ENCODE data around the gene APBB2.

APBB2 gene

DNA sequence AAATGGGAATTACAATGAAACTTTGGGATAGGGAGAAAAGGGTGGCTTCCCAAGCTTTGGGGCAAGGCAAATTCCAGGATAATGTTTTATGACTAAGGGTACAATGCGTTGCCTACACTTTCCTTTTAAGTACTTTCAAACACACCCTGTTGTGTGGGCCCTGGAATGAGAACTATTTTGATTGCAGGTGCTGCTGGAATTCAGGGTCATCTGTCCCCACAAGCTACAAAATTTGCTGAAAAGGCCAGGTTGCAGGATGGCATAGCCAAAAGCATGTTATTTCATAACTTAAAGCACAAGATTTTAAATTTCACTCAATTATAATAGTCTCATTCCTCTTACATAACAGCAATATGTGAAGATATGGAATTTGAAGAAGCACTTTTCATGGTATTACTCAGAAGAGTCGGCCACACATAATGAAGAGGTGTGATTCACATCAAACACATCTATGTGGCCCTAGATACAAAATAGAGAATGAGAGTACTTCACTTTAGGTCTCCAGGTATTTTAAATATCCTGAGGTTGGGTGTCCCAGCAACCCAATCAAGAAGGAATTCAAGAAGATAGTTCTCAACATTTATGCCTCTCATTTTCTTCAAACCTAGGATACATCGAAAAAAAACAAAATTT lies 89.3 kb downstream of the APBB2 start:
- no peak for DNase-seq (ENCODE audit: low spot score)
- TF ChIP-seq, protein P1, sequence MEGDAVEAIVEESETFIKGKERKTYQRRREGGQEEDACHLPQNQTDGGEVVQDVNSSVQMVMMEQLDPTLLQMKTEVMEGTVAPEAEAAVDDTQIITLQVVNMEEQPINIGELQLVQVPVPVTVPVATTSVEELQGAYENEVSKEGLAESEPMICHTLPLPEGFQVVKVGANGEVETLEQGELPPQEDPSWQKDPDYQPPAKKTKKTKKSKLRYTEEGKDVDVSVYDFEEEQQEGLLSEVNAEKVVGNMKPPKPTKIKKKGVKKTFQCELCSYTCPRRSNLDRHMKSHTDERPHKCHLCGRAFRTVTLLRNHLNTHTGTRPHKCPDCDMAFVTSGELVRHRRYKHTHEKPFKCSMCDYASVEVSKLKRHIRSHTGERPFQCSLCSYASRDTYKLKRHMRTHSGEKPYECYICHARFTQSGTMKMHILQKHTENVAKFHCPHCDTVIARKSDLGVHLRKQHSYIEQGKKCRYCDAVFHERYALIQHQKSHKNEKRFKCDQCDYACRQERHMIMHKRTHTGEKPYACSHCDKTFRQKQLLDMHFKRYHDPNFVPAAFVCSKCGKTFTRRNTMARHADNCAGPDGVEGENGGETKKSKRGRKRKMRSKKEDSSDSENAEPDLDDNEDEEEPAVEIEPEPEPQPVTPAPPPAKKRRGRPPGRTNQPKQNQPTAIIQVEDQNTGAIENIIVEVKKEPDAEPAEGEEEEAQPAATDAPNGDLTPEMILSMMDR (IDR thresholded peaks at IDR 0.05; ENCODE audit: extremely low read depth, missing control alignments) = no peak

DNA sequence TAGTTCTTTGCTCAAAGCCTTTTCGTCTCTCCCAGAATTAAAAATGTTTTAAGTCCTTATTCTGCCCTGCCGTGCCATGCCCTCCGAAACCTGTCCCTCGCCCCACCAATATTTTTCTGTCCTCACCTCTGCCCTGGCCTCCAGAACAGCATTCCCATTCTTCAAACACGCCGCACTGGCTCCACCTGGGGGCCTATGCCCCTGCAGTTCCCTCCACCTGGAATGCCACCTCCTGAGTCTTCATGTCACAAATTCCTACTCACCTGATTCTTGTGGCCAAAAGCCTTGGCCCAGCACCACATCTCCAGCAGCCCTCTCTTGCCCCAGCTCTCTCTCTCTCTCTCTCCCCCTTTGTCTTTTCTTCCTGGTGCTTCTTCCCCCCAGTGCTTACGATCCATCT lies 91.6 kb downstream of the APBB2 start:
- TF ChIP-seq, protein P1 (IDR thresholded peaks at IDR 0.05; ENCODE audit: extremely low read depth, missing control alignments) = no peak
- no peak for DNase-seq (ENCODE audit: low spot score)

DNA sequence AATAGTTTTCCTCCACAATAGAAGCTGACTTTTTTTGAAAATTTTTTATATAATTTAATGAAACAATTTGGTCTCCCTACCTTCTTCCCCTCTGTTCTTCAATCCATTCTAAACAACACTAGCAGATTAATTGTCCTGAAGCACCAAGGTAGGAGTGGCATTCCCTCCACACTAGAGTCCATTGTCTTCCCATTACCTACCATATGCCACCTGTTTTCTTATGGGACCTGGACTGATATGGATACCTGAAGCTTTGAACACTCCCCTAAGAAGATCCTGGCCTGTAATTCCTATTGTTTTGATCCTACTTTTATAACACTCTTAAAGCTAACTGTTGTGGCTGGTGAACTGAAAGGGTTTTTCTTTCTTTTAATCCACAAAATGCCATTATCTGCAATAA lies 92.0 kb downstream of the APBB2 start:
- TF ChIP-seq, protein P1 (IDR thresholded peaks at IDR 0.05; ENCODE audit: extremely low read depth, missing control alignments) = no peak
- DNase-seq (ENCODE audit: low spot score) = no peak

DNA sequence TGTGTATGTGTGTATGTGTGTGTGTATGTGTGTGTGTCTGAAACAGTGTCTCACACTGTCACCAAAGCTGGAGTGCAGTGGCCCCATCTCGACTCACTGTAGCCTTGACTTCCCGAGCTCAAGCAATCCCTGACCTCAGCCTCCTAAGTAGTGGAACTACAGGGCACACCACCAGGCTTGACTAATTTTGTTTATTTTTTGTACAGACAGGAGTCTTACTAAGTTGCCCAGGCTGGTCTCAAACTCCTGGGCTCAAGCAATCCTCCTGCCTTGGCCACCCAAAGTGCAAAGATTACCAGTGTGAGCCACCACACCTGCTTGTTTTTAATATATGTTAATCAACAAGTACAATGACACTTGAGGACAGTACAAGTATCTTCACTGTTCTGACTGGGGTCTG lies 92.4 kb downstream of the APBB2 start:
- TF ChIP-seq, protein P1 (IDR thresholded peaks at IDR 0.05; ENCODE audit: extremely low read depth, missing control alignments) = no peak

DNA sequence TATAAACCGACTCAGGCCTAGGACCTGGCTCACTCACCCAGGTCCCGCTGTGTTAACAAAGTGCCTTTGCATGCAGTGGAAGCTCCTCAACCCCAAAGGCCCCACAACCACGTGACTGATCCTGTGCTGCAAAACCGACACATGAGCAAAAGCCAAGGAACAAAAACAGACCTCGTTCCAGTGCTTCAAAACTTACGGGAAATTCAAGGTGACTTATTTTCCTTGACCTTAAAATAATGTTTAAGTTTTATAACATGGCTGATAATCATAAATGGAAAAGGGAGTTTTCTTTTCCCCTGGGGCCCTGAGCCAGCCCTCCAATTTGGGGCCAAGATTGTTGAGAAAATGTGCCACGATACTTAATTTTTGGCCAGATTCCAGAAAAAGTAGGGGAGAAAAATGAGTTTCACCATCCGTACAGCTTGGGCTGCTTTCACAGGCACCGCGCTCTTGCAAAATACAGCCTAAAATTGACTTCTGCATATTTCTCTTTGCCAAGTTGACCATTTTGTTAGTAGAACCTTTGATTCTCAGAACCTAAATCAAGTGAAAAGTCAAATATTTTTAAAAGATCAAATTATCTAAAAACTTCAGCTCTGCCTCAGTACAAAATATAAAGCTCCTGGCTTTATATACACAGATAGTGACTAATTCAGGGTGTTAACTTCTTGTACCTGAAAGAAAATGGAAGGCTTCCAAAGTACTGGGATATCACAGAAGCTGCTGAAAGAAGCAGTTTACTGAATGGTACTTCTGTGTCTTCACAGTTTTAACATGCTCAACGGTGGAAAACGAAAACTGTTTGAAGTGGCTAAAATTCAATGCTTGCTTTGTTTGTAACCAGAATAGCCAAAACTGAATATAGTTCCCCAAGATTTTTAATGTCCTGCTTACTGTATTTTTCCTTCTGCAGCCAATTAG lies 93.8 kb downstream of the APBB2 start:
- TF ChIP-seq, protein P1 (IDR thresholded peaks at IDR 0.05; ENCODE audit: extremely low read depth, missing control alignments) = no peak
- no peak for DNase-seq (ENCODE audit: low spot score)

More for the DNA sequence above, 92.4 kb downstream of the APBB2 start:
- no peak for DNase-seq (ENCODE audit: low spot score)

DNA sequence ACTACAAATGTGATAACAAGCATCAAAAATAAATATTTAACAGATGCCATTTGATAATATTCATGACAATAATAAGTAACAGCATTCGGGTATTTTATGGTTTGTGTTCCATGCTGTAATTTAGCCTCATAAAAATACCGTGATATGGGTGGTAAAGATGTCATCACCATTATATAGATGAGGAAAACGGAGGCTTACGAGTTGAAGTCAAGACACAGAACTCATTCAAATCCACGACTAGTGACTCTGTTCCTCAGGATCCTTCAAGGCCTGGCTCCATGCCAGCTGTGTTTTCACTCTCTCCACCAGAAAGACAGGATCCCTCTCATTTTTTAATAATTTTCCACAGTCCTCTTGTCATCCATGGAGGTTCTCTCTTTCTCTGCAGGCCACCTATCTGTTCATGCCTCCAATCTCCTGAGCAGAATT lies 94.5 kb downstream of the APBB2 start:
- DNase-seq (ENCODE audit: low spot score) = no peak
- TF ChIP-seq, protein P1 (IDR thresholded peaks at IDR 0.05; ENCODE audit: extremely low read depth, missing control alignments) = no peak

DNA sequence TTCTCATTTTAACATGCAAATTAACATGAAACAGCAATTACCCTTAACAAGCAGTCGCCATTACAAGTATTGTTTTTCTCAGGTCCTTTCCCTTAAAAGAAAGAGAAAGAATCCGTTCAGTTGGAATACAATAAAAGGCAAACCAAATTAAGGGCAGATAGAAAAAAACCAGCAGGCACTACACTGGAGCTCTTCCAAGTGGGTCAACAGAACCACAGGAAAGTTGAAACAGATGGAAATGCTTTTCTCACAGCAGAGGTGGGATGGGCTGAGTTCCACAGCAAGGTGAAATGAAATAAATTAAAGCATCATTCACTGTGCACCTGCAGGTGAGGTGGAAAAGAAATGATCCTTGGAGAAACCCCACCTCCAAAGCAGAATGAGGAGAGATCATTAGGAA lies 102.6 kb downstream of the APBB2 start:
- no peak for DNase-seq (ENCODE audit: low spot score)
- TF ChIP-seq, protein P1 (IDR thresholded peaks at IDR 0.05; ENCODE audit: extremely low read depth, missing control alignments) = no peak

All from GM20000 (cell line).